Activated T-helper 1 cell treated with anti-CD3 and anti-CD28 coated beads, Interleukin-12 subunit alpha, Interleukin-12 subunit beta, Interleukin-2, Interleukin-4 antibody, amounts not matched to agents 30 ng/mL and 10 ng/mL and 1 ng/mL, durations not matched to agents 14 hours and 24 hours and 36 hours (primary cell): ENCODE results near the gene RPL35. TPM values are rescaled to one million over a fixed set of nuclear protein-coding genes. Genes with fewer than 3 reads are reported as not detected.
A peak's percentile ranks its signal among the peaks of the same experiment; 100 is the strongest.
"Not testable (repeated sequence)": the region's sequence is repeated elsewhere in the genome, so short reads cannot be mapped to it uniquely, and the experiment has no call there.

Source experiments
- DNase-seq: peaks from one replicate; pipeline ENCODE4 v3.0.0; 2021; ENCODE audit warnings: low spot score
- H3K27ac Mint-ChIP-seq: one replicate; pipeline ENCODE4 v1.8.0; 2021; ENCODE audit warnings: mild to moderate bottlenecking, mixed read lengths
- H3K27me3 Mint-ChIP-seq: one replicate; pipeline ENCODE4 v1.8.0; 2022; ENCODE audit warnings: mild to moderate bottlenecking, moderate library complexity, mixed read lengths; ENCODE audit not compliant: insufficient read depth
- H3K36me3 Mint-ChIP-seq: one replicate; pipeline ENCODE4 v1.8.0; 2021; ENCODE audit warnings: low read depth, mixed read lengths
- H3K4me1 Mint-ChIP-seq: one replicate; pipeline ENCODE4 v1.8.0; 2021; ENCODE audit warnings: low read depth, mixed read lengths
- H3K4me3 Mint-ChIP-seq: one replicate; pipeline ENCODE4 v1.8.0; 2021; ENCODE audit warnings: mild to moderate bottlenecking, moderate library complexity, mixed read lengths
- H3K9me3 Mint-ChIP-seq: one replicate; pipeline ENCODE4 v1.8.0; 2021; ENCODE audit warnings: mixed read lengths
- intact Hi-C: fragments of 100-400 bp; cut with micrococcal nuclease; formaldehyde crosslinking; loops from one replicate; pipeline ENCODE4 v1.15.1; 2024
- total RNA-seq: library from RNA; stranded (reverse); gene quantifications from 2 replicates; pipeline ENCODE4 v1.2.3, GENCODE V29; 2022

The RPL35 gene
- total RNA-seq, 1 donor from 2014 or later: 1,750 TPM

DNA sequence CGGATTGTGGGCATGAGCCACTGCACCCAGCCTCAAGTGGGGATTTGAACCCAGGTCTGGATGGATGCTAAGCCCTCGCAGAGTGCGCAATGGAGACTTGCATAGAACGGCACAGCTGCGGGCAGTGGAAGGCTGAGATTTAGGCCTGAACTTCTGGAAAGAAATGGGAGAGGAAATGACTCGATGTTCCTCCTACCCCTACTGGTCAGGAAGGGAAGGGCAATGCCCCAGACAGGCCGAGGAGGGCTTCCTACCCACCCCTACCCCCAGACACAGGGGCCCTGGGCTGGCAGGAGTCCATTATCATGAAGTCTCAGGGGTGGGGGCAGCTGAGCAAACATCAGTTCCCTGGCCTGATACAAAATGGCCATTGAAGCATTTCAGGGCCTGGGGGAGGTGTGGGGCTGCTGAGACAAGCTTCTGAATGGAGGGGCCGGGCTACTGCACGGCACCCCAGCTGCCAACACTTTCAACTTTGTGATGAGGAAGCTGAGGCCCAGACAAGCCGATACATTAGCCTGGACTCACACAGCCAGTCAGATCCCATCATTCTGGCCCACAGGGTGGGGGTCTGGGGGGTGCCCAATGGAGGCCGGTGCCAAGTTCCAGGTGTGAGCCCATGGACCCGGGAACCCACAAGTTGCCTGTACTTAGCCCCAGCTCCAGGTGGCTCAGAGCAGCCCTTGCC lies 22.0 kb downstream of the RPL35 start:
- Mint-ChIP-seq H3K27me3 (peaks cover 11% of the 10 kb centered on the region), H3K27ac (no peak overlapping the region), H3K9me3 (no peaks in the 10 kb centered on the region), H3K4me1 (no peaks in the 10 kb centered on the region), H3K36me3 (no peaks in the 10 kb centered on the region), H3K4me3 (no peak overlapping the region)
- no peak for DNase-seq
- intact Hi-C loops: no loop called here

GRCh38 chr9:124838567-124839275 lies 23.0 kb downstream of the RPL35 start:
- H3K9me3 Mint-ChIP-seq, H3K27ac Mint-ChIP-seq, intact Hi-C loops, H3K4me1 Mint-ChIP-seq, H3K36me3 Mint-ChIP-seq, H3K4me3 Mint-ChIP-seq, DNase-seq: not testable (repeated sequence)
- H3K27me3 Mint-ChIP-seq: peaks cover 11% of the 10 kb centered on the region

GRCh38 chr9:124838132-124838531 lies 23.6 kb downstream of the RPL35 start:
- H3K4me1 Mint-ChIP-seq, H3K27ac Mint-ChIP-seq, H3K9me3 Mint-ChIP-seq, H3K36me3 Mint-ChIP-seq, H3K4me3 Mint-ChIP-seq, intact Hi-C loops, DNase-seq: not testable (repeated sequence)
- peaks cover 11% of the 10 kb centered on the region for H3K27me3 Mint-ChIP-seq

DNA sequence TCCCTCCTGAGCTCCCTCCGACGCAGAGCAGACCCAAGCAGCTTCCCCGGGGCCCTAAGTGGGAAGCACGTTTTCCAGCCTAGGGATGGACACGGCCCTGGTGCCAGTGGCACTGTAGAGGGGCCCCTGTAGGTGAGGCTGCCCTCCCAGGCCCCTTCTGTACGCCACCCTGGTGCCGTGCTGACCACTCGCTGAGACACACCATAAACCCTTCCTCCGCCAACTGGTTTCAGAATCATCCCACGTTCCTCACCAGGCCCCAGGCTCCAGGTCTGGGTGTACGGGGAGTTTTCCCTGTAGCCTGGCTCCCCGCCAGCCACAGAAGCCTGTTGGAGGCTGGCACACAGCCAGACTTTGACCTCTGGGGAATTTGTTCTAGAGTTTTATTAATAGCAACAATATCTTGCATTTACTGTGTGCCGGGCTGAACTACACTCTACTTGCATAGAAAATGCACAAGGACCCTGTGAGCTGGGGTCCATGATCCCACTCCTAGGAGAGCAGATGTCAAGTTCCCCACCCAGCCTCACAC lies 26.7 kb downstream of the RPL35 start:
- no peaks in the 10 kb centered on the region for H3K4me1 Mint-ChIP-seq
- no peak for DNase-seq
- H3K27ac Mint-ChIP-seq: no peak overlapping the region
- no peaks in the 10 kb centered on the region for H3K36me3 Mint-ChIP-seq
- H3K27me3 Mint-ChIP-seq: peaks cover 11% of the 10 kb centered on the region
- intact Hi-C loops: no loop called here
- H3K4me3 Mint-ChIP-seq: no peak overlapping the region
- no peaks in the 10 kb centered on the region for H3K9me3 Mint-ChIP-seq

DNA sequence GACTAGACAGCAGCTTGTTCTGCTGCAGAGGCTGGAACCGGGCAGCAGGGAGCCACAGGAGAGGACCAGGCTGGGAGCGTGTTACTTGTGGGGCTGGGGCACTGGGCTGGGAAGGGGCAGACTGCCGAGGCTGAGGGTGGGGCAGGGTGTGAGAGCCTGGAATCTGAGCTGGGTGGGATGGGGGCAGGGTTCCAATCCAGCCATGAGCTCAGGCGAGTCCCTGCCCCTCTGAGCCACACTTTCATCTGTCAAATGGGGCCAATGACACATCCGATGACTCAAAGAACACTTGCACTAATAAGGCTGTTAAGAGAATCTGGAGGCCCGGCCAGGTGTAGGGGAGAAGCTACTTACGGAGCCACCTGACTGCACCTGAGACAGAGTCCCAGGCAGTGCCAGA lies 27.2 kb downstream of the RPL35 start:
- no peak for DNase-seq
- intact Hi-C loops: no loop called here
- Mint-ChIP-seq H3K9me3 (no peaks in the 10 kb centered on the region), H3K4me1 (no peaks in the 10 kb centered on the region), H3K4me3 (no peak overlapping the region), H3K27ac (no peak overlapping the region), H3K36me3 (no peaks in the 10 kb centered on the region), H3K27me3 (peaks cover 10% of the 10 kb centered on the region)

- Mint-ChIP-seq H3K27ac (no peak overlapping the region), H3K4me1 (no peaks in the 10 kb centered on the region), H3K27me3 (peaks cover 3% of the 10 kb centered on the region), H3K9me3 (no peaks in the 10 kb centered on the region), H3K36me3 (no peaks in the 10 kb centered on the region), H3K4me3 (no peak overlapping the region)
- DNase-seq: no peak
- intact Hi-C loops: no loop called here
Measured at GRCh38 chr9:124831642-124832364, 30.0 kb downstream of the RPL35 start.

- H3K4me3 Mint-ChIP-seq: no peak overlapping the region
- H3K27me3 Mint-ChIP-seq: peaks cover 2% of the 10 kb centered on the region
- no peaks in the 10 kb centered on the region for H3K4me1 Mint-ChIP-seq
Measured at GRCh38 chr9:124830593-124830992, 31.2 kb downstream of the RPL35 start.

DNA sequence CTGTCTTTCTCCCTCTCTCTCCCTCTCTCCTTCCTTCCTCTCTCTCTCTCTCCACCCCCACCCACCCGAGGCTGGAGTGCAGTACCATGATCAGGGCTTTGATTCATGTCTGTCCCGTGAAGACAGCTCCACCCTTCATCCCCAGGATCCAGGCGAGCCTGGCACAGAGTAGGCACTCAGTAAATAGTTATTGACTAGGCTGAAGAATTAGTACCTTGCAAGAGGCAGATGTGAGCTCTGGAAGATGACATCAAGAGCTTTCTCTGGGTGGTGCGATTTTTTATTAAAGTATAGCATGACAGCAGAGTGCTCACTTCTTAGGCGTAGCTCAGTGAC lies 32.5 kb downstream of the RPL35 start:
- Mint-ChIP-seq H3K27me3 (peaks cover 2% of the 10 kb centered on the region), H3K36me3 (no peaks in the 10 kb centered on the region), H3K27ac (no peak overlapping the region), H3K4me3 (no peak overlapping the region), H3K4me1 (no peaks in the 10 kb centered on the region), H3K9me3 (no peaks in the 10 kb centered on the region)
- no peak for DNase-seq
- intact Hi-C loops: no loop called here

More at GRCh38 chr9:124830593-124830992, 31.2 kb downstream of the RPL35 start:
- no peak for DNase-seq
- H3K36me3 Mint-ChIP-seq: no peaks in the 10 kb centered on the region
- no peaks in the 10 kb centered on the region for H3K9me3 Mint-ChIP-seq
- intact Hi-C loops: no loop called here
- H3K27ac Mint-ChIP-seq: peak overlapping the region; percentile 8

- intact Hi-C loops: no loop called here
- no peak overlapping the region for H3K27ac Mint-ChIP-seq
Measured at GRCh38 chr9:124828489-124829333, 33.0 kb downstream of the RPL35 start.

GRCh38 chr9:124820698-124821623 lies 40.8 kb downstream of the RPL35 start:
- Mint-ChIP-seq H3K4me1 (peaks cover 10% of the 10 kb centered on the region), H3K36me3 (no peaks in the 10 kb centered on the region), H3K4me3 (no peak overlapping the region), H3K9me3 (no peaks in the 10 kb centered on the region), H3K27me3 (peaks cover 4% of the 10 kb centered on the region), H3K27ac (no peak overlapping the region)
- no peak for DNase-seq
- intact Hi-C loops: no loop called here

More at GRCh38 chr9:124828489-124829333, 33.0 kb downstream of the RPL35 start:
- no peak for DNase-seq
- Mint-ChIP-seq H3K27me3 (peaks cover 2% of the 10 kb centered on the region), H3K36me3 (no peaks in the 10 kb centered on the region), H3K4me1 (no peaks in the 10 kb centered on the region), H3K9me3 (no peaks in the 10 kb centered on the region), H3K4me3 (no peak overlapping the region)

- no peaks in the 10 kb centered on the region for H3K9me3 Mint-ChIP-seq
- H3K36me3 Mint-ChIP-seq: no peaks in the 10 kb centered on the region
- peak overlapping the region; percentile 12 for H3K27ac Mint-ChIP-seq
- peaks cover 6% of the 10 kb centered on the region for H3K27me3 Mint-ChIP-seq
- peaks cover 10% of the 10 kb centered on the region for H3K4me1 Mint-ChIP-seq
- no peak for DNase-seq
- intact Hi-C loops: no loop called here
- H3K4me3 Mint-ChIP-seq: no peak overlapping the region
Measured at GRCh38 chr9:124818431-124819281, 43.1 kb downstream of the RPL35 start.
